T-helper 22 cell (primary cell): ENCODE results near the gene WNT9A.
"Not testable (repeated sequence)": the region's sequence is repeated elsewhere in the genome, so short reads cannot be mapped to it uniquely, and the experiment has no call there.

Source experiments
- DNase-seq: peaks from one replicate; pipeline ENCODE4 v3.0.0-alpha.2; 2020; ENCODE audit warnings: low read depth

WNT9A gene

DNA sequence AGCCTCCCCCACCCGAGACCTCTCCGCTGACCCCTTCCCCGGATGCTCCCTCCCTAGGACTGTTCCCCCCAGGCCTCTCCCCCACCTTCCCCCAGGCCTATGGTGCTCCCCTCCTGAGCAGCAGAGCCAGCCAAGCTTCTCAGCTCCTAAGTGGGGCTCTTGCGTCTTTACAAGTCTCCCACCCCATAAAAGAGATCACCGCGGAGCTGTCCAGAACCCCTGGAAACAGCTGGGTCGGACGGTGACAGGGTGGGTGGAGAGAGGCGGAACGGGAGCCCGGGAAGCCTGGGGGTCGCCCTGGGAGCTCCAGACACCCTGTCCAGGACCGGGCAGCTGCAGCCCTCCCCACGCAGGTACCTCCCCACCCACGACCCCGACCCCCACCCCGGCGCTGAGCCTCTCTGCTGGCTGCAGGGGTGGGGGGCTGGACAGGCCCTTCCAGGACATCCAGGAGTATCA lies 61.2 kb downstream of the WNT9A start:
- no peak for DNase-seq

DNA sequence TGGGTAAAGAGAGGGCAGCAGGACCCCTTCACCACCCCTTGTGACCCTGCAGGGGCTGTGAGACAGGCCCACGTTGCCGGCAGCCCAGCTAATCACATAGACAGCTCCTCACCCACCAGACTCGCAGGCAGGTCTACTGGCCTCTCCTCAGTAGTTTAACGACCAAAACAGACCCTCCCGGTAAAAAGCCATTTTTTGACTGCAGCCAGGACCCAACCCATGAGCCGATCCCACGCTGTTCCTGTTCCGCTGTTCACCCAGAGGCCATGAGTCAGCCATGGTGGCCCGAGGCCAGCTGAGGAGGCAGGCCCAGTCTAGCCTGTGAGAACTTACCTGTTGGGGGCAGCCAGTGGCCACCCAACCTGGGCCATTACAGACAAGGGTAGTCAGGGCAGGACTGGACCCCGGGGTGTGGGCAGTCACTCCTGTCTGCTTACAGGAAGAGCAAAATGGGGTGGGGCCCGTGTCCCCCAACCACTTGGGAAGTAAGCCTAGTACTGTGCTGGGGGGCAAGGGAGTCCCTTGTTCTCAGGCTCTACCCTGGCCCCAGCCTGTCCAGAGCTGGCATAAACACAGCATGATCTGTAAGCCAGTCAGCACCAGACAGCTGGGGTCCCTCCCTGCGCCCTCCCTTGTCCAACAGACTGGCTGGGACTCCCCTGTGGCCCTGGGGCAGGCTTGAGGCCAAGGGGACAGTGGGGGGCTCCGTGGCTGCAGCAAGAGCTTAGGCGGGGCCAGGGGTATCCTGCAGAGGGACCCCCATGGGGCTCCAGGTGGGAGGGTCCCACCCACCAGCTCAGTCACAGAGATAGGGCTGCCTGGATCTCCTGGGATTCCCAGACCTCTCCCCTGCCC lies 61.9 kb downstream of the WNT9A start:
- DNase-seq: no peak

DNA sequence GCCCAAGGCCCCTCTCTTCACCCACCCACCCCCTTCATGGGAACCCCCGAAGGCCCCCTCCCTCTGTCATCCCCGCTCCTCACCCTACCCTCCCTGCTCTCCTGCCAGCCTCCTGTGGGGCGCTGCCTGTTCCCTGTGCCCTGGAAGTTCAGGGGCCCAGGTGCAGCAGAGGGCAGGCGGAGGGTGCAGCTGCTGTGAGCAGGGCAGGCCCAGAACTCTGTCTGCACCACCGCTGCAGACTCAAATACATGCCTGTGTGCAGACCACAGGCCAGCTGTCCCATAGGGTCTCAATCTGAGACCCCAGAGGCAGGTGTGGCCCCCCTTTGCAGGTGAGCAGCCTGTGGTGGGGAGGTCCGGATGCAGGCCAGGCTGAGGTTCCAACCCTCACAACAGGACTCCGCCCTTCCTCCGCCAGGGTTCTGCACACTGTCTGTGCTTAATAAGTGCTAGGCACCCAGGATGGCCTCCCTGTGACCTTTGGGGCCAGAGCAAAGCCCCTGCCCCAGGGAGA lies 62.5 kb downstream of the WNT9A start:
- no peak for DNase-seq

DNA sequence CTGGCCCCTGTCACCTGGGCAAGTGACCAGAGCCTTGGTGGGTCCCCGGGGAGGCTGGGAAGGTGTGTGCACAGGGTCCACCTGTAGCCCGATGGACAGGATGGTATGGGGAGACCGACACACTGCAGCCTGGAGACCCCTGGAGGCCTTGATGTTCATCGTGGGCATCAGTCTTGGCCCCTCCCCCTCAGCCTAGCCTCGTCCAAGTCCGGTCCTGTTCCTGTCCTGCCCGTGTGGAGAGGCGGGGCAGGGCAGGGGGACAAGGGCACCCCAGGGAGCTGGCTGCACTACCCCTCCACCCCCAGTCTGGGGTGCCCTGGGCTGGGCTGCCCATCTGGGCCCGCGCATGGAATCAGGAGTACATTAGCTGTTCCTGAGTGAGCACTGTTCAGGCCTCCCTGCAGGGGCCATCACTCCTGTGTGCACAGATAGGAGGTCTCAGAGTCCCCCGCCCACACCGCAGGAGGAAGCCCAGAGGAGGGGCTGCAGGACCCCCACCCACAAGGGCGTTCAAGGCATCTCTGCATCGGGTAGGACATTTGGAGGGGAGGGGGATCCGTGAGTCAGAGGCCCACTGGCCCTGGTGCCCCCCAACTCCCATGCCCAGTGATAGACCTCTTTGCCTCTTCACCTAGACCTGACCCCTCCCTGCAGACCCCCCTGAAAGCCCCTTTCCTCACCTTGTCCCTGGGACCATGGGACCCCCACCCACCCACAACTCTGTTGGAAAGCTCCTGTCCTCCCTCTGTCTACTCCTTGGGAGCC lies 63.2 kb downstream of the WNT9A start:
- DNase-seq: no peak

DNA sequence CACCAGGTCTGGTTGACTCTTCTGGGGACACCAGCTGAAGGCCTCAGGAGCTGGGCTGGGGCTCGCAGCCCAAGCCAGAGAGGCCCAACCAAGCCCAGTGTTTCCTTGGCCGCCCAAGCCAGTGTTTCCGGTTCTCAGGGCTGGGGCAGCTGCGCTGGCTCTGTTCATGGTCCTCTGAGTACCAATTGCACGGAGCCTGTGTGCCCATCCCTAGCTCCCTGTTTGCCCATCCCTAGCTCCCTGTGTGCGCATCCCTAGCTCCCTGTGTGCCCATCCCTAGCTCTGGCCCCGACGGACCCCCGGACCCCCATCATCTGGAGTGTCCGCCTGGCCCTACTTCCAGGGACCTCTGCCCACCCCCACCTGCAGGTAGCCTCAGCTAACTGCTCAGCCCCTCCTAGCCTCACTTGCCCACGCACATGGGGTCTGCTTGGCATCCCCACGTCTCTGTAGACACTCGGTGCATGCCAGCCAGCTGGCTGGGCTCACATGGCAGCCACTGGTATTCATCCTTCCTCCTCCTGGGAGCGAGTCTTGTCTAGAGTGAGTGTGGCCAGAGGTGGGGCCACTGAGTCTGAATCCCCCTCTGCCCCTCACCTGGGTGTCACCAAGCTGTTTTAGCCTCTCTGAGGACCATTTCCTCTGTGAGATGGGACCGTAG lies 64.0 kb downstream of the WNT9A start:
- DNase-seq: no peak

DNA sequence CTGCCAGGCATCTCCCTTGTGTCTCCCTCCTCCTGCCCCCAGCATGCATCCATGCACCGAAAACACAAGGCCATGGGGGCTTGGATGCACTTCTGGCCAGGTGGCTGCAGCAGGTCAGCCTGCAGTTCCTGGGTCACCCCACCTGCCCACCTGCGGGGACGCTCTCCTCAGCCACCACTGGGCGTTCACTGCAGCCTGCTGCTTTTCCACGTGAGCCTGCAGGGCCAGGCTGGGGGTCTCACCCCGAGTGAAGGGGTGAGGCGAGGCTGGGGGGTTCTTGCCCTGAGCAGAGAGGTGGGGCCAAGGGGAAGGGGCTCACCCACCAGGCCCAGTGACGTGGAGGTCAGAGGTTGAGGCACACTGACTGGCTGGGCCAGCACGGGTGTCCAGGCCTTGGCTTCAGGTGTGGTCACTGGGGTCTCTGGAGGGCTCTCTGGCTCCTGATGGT lies 64.6 kb downstream of the WNT9A start:
- no peak for DNase-seq

DNA sequence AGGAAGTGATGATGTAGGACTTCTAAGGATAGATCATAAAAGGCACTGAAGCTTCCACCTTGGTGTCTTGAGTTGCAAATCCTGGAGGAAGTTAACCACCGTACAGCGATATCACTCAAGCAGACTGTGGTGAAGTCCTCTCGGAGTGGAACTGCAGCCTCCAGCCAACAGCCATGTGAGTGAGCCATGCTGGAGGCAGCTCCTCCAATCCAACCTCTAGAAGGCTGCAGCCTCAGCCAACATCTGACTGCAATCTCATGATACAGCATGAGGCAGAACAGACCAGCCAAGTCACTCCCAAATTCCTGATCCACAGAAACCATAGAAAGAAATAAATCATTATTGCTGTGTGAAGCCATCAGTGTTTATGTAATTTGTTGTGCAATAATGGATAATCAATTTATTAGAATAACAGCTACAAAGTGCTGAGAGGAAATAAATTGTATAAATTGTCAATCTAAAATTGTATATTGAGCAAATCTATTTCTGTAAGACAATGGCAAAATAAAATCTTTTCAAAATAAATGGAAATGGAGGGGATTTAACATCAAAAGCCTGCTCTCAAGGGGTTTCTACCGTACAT lies 67.3 kb downstream of the WNT9A start:
- DNase-seq: no peak

DNA sequence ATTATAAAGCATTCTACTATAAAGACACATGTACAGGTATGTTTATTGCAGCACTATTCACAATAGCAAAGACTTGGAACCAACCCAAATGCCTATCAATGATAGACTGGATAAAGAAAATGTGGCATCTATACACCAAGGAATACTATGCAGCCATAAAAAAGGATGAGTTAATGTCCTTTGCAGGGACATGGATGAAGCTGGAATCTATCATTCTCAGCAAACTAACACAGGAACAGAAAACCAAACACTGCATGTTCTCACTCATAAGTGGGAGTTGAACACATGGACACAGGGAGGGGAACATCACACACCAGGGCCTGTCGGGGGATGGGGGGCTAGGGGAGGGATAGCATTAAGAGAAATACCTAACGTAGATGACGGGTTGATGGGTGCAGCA lies 69.9 kb downstream of the WNT9A start:
- not testable (repeated sequence) for DNase-seq

DNA sequence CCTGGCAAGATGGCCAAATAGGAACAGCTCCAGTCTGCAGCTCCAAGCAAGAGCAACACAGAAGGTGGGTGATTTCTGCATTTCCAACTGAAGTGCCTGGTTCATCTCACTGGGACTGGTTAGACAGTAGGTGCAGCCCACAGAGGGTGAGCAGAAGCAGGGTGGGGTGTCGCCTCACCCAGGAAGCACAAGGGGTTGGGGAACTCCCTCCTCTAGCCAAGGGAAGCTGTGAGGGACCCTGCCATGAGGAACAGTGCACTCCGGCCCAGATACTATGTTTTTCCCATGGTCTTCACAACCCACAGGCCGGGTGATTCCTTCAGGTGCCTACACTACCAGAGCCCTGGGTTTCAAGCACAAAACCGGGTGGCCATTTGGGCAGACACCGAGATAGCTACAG lies 75.8 kb downstream of the WNT9A start:
- DNase-seq: not testable (repeated sequence)

DNA sequence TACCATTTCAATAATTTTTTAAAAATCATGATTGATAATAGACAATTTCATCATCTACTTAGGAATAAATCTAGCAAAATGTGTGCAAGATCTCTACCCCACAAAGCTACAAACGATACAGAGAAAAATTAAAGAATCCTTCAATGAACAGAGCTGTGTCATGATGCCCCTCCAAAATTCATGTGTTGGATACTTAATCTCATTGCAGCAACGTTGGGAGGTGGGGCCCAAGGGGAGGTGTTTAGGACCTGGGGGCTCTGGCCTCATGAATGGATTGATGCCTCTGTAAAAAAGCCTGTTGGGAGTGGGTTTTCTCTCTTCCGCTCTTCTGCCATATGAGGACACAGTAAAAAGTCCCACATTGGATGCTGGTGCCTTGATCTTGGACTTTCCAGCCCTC lies 77.4 kb downstream of the WNT9A start:
- no peak for DNase-seq

DNA sequence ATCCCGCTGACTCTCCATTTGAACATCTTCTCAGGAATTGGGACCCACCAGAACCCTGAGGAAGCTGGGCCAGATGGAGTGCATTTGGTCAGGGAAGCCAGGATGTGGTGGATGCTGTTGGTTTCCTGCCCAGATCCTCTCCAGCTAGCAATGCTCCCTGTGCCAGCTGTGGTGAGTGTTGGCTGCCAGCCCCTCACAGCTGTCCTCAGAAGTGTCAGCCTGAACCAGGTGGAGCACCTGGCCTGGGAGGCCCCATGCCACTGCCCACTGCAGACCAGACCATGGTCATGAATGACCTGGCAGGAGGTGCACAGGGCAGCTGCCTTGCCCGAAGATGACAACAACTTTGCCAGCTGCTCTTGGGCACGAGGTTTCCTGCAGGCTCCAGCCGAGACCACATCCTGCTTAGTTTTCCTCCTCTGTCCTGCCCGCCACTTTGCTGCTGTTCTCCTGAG lies 77.9 kb downstream of the WNT9A start:
- DNase-seq: no peak

DNA sequence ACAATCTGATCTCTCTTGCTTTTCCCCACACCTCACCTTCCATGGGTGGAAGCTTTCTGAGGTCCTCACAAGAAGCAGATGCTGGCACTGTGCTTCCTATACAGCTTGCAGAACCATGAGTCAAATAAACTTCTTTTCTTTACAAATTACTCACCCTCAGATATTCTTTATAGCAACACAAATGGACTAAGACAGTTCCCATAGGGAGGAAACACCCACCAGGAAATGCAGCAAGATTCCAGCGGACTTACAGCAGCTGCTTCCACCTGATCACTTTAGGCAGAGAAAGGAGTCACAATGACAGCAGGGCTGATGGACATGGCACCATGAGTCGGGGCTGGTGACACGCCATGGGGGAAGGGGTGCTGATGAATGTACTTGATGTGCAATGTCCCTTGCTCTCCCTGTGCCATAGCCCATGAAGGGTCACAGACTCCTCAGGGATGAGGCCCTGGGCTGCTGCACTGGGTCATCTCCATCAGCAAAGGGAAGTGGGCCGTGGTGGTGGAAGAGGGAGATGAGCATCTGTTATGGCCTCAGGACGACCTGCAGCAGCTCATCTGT lies 78.4 kb downstream of the WNT9A start:
- DNase-seq: no peak
